ENCODE results near the gene UGT1A4.
A peak's percentile ranks its signal among the peaks of the same experiment; 100 is the strongest.
"Not testable (repeated sequence)": the region's sequence is repeated elsewhere in the genome, so short reads cannot be mapped to it uniquely, and the experiment has no call there.

Gene UGT1A4

DNA sequence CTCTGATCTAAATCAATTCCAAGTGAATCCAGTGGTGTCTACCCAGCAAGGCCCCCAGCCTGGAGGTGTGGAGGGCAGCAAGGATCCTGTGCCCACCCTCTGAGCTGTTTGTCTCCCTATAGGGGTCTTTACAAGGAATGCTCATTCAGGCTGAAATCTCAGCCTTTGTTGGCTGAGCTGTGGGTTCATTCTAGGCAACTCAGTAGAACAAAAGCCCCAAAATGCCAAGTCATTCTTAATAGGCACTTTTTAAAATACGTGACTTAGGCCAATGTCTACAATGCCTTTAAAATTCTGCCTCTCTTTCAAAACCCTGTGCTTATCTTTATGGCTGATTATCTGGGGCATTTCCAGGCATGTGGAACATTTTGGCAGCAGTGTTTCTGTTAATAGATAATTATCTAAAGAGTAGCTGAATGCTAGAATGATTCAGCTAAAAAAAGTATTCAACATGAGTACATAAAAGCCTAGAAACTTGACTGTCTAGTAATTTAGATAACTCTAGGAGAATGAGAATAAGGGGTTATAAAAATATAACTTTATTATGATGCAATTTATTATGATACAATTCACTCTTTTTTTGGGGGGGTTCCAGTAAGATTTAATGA is 18.4 kb upstream of the UGT1A4 start:
- DNase-seq = no peak

DNA sequence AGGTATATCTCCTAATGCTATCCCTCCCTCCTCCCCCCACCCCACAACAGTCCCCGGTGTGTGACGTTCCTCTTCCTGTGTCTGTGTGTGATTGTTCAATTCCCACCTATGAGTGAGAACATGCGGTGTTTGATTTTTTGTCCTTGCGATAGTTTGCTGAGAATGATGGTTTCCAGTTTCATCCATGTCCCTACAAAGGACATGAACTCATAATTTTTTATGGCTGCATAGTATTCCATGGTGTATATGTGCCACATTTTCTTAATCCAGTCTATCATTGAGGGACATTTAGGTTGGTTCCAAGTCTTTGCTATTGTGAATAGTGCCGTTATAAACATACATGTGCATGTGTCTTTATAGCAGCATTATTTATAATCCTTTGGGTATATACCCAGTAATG is 17.7 kb upstream of the UGT1A4 start:
- DNase-seq = not testable (repeated sequence)

DNA sequence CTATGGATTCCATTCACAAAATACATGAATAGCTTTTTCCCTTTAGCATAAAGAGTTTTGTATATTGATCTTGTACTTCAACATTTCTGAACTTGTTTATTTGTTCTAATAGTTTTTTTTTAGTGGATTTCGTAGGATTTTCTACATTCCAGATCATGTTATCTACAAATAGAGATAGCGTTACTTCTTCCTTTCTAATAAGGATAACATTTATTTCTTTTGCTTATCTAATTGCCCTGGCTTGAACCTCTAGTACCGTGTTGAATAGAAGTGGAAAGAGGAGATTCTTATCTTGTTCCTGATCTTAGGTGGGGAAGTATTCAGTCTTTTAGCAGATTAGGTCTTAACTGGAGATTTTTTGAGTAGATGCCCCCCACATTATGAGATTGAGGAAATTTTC is 16.3 kb upstream of the UGT1A4 start:
- no peak for DNase-seq

DNA sequence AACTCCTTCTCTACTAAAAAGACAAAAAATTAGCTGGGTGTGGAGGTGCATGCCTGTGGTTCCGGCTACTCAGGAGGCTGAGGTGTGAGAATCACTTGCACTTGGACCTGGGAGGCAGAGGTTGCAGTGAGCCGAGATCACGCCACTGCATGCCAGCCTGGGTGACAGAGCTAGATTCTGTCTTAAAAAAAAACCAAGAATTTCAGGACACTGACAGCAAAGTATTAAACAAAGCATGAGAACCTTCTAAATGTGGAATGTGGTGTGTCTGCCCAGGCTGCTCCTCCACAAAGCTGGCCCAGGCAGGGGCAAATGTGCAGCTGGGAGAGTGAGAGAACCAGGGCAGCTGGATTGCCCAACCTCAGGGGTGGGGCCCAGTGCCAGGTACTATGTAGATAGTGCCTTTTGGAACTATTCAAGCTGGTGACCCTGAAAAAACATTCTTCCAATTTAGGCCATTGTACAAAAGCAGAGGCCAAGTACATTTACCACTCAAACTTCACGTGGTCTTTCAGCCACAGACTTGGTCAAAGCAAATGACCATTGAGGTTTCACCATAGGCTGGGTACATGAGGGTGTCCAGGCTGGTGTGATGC is 12.5 kb upstream of the UGT1A4 start:
- no peak for DNase-seq

DNA sequence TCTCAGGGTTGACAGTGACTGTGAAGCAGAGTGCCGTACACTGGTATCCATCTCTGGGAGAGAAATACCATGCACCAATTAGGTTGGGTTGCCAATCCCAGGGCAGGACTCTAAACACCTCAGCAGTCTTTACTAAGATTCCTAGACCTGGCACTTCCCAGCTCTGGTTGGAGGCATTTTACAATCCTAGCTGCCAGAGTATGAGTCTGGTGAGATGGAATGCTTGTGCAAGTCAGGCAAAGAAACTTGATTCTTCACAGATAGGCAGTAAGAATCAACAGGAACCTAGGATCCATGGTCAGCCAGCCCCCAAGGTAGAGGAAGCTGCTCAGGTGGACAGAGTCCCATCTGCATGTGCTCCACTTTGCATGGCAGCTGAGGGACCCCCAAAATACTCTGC is 11.8 kb upstream of the UGT1A4 start:
- DNase-seq = no peak

DNA sequence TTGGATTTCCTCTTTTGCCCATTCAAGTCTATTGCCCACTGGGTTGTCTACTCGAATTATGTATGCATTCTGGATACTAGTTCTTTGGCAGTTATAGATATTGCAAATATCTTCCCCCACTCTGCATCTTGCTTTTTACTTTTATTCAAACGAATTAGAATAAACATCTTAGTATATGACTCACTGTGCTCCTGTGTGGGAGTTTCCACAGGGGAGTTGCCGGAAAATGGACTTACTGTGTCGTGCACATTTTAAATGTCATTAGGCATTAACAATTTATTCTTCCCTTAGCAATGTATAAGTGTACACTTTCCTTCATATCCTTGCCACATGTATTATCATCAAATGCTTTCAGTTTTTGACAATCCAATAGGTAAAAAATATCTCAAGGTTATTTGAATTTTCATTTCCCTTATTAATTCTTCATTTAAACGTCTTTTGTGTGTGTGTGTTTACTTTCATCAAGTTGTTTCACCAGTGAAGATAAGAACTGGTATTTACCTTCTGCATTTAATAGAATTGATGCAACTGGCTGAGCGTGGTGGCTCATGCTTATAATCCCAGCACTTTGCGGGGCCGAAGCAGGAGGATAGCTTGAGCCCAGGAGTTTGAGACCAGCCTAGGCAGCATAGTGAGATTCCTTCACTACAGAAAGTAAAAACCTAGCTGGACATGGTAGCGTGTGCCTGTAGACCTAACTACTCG is 10.4 kb upstream of the UGT1A4 start:
- no peak for DNase-seq

DNA sequence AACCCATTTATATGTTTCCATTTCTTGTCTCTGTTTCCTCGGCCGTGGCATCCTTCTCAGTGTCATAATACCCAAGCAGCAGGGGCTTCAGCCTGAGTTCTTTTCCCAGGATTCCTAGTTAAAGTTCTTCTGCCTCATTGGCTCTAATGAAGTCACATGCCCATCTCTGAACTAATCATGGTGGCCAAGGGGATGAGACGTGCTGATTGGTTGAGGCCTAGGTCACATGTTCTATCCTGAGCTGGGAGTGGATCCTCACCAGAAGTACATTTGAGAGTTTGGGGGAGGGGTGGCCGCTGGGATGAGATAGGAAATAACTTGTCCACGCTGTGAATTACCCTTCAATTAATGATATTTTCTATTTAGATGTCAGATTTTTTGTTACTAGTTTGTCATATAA is 9.6 kb upstream of the UGT1A4 start:
- no peak for DNase-seq

DNA sequence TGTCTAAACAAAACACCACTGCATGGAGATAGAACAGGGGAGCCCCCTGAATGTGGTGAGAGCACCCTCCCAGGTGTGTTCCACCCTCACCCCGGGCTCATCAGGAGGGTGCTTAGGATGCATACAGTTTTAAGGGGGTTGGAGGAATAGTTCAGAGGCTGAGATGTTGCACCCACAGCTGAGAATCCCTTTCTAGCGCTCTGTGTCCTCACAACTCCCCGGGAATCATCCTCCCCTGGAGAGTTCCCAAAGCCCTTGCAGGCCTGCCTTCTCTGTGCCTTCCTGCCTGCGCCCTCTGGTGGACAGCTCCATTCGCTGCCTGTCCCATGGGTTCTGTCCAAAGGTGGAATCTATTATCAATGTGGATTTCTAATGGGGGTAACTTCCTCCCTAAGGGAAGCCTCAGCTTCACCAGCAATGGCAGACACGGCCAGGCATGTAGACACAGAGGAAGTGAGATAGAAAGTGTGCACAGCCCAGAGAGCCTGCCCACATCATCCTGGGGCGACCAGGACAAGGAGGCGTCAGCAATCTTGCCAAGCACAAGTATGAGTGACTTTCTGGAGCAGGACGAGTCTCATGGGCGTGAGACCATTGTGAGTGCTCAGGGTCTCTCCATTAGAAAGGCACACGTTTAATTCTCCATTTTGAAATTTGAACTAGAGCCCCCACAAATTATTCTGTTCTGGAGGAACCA is 7.1 kb upstream of the UGT1A4 start:
- DNase-seq = peak; percentile 17

DNA sequence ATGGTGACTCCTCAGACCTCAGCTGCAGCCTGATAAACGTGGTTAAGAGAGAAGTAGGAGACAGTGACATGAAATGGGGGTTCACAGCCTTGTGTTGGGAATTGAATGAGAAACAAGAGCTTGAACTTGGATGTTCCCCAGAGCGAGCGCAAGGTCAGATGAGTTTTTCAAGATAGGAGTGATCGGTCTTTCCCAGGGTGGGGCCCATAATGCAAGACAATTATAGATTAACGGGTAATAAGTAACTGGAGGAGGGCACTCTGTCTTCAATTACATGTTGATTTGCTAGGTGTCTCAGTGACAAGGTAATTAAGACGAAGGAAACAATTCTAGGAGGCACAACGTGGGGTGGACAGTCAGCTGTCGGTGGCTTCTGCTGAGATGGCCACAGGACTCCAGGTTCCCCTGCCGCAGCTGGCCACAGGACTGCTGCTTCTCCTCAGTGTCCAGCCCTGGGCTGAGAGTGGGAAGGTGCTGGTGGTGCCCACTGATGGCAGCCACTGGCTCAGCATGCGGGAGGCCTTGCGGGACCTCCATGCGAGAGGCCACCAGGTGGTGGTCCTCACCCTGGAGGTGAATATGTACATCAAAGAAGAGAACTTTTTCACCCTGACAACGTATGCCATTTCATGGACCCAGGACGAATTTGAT is 5.8 kb upstream of the UGT1A4 start, which contains the start of gene UGT1A5:
UGT1A5 (plus strand) TSS at position 297 of the 651 bp plus-strand sequence; CDS start at position 382, 85 bp downstream.
- DNase-seq = no peak

DNA sequence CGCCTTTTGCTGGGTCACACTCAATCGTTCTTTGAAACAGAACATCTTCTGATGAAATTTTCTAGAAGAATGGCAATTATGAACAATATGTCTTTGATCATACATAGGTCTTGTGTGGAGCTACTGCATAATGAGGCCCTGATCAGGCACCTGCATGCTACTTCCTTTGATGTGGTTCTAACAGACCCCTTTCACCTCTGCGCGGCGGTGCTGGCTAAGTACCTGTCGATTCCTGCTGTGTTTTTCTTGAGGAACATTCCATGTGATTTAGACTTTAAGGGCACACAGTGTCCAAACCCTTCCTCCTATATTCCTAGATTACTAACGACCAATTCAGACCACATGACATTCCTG is 5.3 kb upstream of the UGT1A4 start:
- no peak for DNase-seq

DNA sequence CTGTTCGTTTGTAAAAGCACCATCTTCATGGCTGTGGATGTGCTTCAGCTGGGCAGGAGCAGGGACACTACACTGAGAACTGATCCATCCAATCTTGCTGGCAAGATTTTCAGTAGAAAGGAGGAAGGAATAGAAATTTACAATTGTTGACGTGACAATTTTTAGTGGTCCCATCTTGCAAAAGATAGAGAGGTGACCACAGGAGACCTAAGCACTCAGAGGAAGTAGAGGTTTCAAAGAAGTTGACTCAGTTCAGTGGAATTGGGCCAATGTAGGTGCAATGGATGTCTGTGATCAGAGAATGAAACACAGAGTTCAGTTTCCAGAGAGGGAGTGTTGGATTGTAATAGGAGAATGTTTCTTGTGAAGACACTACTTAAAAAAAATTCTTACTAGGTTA is 4.4 kb upstream of the UGT1A4 start:
- no peak for DNase-seq

DNA sequence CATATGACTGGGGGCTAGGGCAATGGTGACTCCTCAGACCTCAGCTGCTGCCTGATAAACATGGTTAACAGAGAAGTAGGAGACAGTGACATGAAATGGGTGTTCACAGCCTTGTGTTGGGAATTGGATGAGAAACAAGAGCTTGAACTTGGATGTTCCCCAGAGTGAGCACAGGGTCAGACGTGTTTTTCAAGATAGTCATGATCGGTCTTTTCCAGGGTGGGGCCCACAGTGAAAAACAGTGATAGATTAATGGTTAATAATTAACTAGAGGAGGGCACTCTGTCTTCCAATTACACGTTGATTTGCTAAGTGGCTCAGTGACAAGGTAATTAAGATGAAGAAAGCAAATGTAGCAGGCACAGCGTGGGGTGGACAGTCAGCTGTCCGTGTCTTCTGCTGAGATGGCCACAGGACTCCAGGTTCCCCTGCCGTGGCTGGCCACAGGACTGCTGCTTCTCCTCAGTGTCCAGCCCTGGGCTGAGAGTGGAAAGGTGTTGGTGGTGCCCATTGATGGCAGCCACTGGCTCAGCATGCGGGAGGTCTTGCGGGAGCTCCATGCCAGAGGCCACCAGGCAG is 10.3 kb downstream of the UGT1A4 start, which contains the start of gene UGT1A3:
UGT1A3 (plus strand) TSS at position 320 of the 579 bp plus-strand sequence; CDS start at position 405, 85 bp downstream.
- no peak for DNase-seq

DNA sequence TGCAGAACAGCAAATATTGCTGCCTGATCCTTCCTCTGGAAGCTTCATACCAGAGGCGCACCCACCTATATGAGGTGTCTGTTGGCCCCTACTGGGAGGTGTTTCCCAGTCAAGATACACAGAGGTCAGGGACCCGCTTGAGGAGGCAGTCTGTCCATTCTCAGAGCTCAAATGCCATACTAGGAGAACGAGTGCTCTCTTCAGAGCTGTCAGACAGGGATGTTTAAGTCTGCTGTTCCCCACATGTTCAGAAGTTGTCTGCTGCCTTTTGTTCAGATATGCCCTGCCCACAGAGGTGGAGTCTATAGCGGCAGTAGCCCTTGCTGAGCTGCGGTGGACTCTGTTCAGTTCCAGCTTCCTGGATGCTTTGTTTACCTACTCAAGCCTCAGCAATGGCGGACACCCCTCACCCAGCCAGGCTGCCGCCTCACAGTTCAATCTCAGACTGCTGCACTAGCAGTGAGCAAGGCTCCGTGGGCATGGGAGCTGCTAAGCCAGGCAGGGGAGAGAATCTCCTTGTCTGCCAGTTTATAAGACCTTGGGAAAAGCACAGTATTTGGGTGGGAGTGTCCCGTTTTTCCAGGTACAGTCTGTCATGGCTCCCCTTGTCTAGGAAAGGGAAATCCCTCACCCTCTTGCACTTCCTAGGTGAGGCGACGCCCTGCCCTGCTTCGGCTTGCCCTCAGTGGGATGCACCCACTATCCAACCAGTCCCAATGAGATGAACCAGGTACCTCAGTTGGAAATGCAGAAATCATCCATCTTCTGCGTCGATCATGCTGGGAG is 18.5 kb downstream of the UGT1A4 start:
- DNase-seq = not testable (repeated sequence)

DNA sequence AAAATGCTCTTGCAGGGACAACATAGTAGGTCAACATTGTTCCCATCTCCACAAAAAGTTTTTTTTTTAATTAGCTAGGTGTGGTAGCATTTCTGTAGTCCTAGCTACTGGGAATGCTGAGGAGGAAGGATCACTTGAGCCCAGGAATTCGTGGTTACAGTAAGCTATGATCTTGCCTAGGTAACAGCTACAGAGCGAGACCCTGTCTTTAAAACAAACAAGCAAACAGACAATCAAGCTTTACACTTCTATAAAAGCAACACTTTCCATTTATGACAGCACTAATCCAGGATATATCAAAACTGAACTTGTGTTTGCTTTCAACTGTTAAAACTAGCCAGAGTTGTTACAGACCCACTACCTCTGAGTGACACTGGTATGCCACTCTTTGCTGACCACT is 22.3 kb downstream of the UGT1A4 start:
- no peak for DNase-seq

DNA sequence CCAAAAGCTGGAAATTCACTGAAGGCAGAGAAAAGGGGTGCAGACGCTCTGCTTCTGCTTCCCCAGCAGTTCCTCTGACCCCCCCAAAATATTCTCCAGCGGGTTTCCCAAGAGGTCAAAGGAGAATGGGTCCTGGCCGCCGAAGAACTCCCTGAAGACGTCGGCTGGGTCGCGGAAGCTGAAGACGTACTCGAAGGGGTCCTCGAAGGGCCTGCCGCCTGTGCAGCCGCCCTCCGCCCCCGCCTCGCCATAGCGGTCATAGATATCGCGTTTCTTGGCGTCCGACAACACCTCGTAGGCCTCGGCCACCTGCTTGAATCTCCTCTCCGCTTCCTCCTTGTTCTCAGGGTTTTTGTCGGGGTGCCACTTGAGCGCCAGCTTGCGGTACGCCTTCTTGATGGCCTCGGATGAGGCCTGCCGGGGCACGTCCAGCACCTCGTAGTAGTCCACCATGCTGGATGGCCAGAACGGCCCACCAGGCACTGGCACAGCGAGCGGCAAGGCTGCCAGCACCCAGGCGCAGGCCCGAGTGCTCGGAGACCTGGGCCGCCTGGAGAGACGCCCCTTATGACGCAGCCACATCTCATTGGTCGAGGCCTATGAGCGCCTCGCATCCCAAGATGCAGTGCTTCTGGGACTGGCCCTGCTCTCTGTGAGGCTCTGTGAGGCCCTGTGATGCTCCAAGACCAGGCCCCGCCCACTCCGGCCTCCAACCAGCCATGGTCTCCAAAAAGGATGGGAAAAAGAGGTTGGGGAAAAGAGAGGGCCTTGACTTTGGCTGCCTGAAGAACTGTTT is 25.1 kb downstream of the UGT1A4 start:
- DNase-seq = no peak

DNA sequence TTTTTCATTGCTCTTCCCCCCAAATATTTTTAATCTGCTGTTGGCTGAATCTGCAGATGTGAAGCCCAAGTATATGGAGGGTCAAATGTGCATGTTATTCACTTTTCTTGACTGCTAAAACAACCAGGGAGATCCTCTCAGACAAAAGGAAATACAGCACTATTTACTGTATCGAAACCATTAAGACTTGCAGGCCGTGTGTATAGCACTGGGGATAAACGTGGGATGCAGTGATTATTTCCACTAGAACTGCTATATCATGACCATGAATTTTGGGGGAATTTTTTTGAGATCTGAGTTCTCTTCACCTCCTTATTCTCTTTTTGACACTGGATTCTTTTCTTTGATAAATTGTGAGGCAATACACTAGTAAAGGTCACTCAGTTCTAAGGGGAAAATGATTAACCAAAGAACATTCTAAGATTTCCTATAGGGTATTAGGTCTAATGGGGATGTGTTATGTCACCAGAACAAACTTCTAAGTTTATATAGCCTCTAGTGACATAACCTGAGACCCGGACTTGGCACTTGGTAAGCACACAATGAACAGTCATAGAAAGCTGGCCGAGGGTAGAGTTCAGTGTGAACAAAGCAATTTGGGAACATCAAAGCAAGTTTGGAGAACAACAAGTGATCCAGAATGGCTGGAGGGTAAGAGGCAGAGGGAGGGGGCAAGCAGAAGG is 26.7 kb downstream of the UGT1A4 start:
- DNase-seq = no peak

DNA sequence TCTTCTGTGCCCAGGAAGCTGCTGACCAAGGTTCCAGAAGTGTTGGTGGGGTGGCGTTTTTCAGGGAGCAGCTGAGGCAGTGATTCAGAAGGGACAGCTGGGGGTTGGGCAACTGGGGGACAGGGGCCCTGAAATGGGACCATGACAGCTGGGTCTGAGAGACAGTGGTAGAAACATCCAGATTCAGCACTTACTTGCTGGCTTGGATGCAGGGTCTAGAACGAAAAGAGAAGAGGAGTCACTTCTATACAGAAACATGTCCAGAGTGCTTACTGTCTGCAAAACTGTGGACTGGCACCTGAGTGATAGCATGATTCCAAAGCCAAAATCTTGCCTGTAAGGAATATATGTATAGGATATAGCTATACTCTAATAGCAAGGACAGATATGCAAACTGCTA is 27.3 kb downstream of the UGT1A4 start:
- DNase-seq = not testable (repeated sequence)

DNA sequence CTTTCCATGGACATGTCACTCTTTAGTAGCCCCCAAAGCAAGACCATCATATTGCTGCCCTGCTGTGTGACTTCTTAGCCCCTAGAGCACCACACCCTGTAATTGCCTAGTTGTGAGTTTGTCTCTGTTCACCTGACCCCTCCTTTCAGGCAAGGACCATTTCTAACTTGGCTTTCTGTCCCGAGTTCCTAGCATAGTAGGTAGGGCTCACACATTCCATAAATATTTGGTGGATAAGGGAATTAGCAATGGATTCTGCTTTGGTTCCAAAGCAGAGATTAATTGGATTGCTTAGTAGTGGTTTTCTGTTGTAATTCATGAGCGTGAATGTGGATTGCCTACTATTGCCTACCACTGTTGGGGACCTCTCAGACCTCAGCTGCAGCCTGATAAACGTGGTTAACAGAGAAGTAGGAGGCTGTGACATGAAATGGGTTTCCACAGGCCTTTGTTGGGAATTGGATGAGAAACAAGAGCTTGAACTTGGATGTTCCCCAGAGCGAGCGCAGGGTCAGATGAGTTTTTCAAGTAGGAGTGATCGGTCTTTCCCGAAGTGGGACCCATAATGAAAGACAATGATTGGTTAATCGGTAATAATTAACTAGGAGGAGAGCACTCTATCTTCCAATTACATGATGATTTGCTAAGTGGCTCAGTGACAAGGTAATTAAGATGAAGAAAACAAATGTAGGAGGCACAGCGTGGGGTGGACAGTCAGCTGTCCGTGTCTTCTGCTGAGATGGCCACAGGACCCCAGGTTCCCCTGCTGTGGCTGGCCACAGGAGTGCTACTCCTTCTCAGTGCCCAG is 28.1 kb downstream of the UGT1A4 start:
- no peak for DNase-seq

DNA sequence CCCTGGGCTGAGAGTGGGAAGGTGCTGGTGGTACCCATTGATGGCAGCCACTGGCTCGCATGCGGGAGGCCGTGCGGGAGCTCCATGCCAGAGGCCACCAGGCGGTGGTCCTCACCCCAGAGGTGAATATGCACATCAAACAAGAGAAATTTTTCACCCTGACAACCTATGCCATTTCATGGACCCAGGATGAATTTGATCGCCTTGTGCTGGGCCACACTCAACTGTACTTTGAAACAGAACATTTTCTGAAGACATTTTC is 28.7 kb downstream of the UGT1A4 start:
- DNase-seq = no peak

DNA sequence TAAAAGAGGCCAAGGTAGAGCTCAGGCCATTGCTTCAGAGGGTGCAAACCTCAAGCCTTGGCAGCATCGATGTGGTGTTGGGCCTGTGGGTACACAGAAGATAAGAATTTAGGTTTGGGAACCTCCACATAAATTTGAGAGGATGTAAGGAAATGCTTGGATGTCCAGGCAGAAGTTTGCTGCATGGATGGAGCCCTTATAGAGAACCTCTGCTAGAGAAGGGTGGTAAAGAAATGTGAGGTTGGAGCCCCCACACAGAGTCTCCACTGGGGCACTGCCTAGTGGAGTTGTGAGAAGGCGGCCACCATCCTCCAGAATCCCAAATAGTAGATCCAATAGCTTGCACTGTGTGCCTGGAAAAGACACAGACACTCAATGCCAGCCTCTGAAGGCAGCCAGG is 32.2 kb downstream of the UGT1A4 start:
- DNase-seq = not testable (repeated sequence)
